Stimulated activated naive CD8-positive, alpha-beta T cell treated with anti-CD3 and anti-CD28 coated beads, Interleukin-15, amount 100 ng/mL, for 72 hours (primary cell): ENCODE data around the gene PCIF1.
A peak's percentile ranks its signal among the peaks of the same experiment; 100 is the strongest.
"Not testable (repeated sequence)": the region's sequence is repeated elsewhere in the genome, so short reads cannot be mapped to it uniquely, and the experiment has no call there.

ENCODE experiments used
- ATAC-seq: fragments of 150-1000 bp; cut with Tn5 transposase; 2 replicates; pipeline ENCODE4 v1.10.0; 2021; ENCODE audit warnings: mild to moderate bottlenecking, moderate library complexity
- DNase-seq, 2 donors: peaks; one replicate each; pipeline ENCODE4 v3.0.0; 2021 to 2022
- H3K27ac Mint-ChIP-seq, 2 donors: one replicate each; pipeline ENCODE4 v1.8.0; 2022; ENCODE audit warnings: mild to moderate bottlenecking in 2 of 2, mixed read lengths in 2 of 2, moderate library complexity in 2 of 2
- H3K27me3 Mint-ChIP-seq: one replicate; pipeline ENCODE4 v1.8.0; 2022; ENCODE audit warnings: mixed read lengths
- H3K4me1 Mint-ChIP-seq: one replicate; pipeline ENCODE4 v1.8.0; 2022; ENCODE audit warnings: mild to moderate bottlenecking, mixed read lengths
- H3K4me3 Mint-ChIP-seq, 2 donors: one replicate each; pipeline ENCODE4 v1.8.0; 2022; ENCODE audit warnings: mild to moderate bottlenecking in 2 of 2, mixed read lengths in 2 of 2, moderate library complexity in 1 of 2
- H3K9me3 Mint-ChIP-seq, 2 donors: one replicate each; pipeline ENCODE4 v1.8.0; 2022; ENCODE audit warnings: mixed read lengths in 2 of 2

The PCIF1 gene

GRCh38 chr20:45948261-45948733 lies 13.8 kb downstream of the PCIF1 start:
- Mint-ChIP-seq H3K9me3 (no peaks in the 10 kb centered on the region), H3K27ac (peak overlapping the region in 1 of 2 donors; percentile 3)

GRCh38 chr20:45948742-45949541 lies 14.5 kb downstream of the PCIF1 start:
- Mint-ChIP-seq H3K27ac (no peak overlapping the region), H3K4me3 (no peak overlapping the region), H3K27me3 (no peaks in the 10 kb centered on the region), H3K9me3 (no peaks in the 10 kb centered on the region), H3K4me1 (peaks cover 18% of the 10 kb centered on the region)
- ATAC-seq, result no peak
- DNase-seq, result no peak

More at GRCh38 chr20:45948261-45948733, 13.8 kb downstream of the PCIF1 start:
- Mint-ChIP-seq H3K4me3 (no peak overlapping the region), H3K27me3 (no peaks in the 10 kb centered on the region), H3K4me1 (peaks cover 24% of the 10 kb centered on the region)
- DNase-seq (no peak), ATAC-seq (no peak)

- Mint-ChIP-seq H3K27ac (peak overlapping the region in 1 of 2 donors; percentile 65), H3K27me3 (no peaks in the 10 kb centered on the region), H3K4me3 (no peak overlapping the region), H3K9me3 (no peaks in the 10 kb centered on the region), H3K4me1 (peaks cover 14% of the 10 kb centered on the region)
- no peak for DNase-seq
- no peak for ATAC-seq
Observed at GRCh38 chr20:45949542-45950329, 15.3 kb downstream of the PCIF1 start.

GRCh38 chr20:45950330-45950646 lies 15.8 kb downstream of the PCIF1 start:
- H3K4me1 Mint-ChIP-seq, result peaks cover 14% of the 10 kb centered on the region
- H3K27me3 Mint-ChIP-seq, result no peaks in the 10 kb centered on the region
- no peak for DNase-seq
- no peak overlapping the region for H3K27ac Mint-ChIP-seq
- H3K9me3 Mint-ChIP-seq, result no peaks in the 10 kb centered on the region
- no peak overlapping the region for H3K4me3 Mint-ChIP-seq
- ATAC-seq, result no peak

DNA sequence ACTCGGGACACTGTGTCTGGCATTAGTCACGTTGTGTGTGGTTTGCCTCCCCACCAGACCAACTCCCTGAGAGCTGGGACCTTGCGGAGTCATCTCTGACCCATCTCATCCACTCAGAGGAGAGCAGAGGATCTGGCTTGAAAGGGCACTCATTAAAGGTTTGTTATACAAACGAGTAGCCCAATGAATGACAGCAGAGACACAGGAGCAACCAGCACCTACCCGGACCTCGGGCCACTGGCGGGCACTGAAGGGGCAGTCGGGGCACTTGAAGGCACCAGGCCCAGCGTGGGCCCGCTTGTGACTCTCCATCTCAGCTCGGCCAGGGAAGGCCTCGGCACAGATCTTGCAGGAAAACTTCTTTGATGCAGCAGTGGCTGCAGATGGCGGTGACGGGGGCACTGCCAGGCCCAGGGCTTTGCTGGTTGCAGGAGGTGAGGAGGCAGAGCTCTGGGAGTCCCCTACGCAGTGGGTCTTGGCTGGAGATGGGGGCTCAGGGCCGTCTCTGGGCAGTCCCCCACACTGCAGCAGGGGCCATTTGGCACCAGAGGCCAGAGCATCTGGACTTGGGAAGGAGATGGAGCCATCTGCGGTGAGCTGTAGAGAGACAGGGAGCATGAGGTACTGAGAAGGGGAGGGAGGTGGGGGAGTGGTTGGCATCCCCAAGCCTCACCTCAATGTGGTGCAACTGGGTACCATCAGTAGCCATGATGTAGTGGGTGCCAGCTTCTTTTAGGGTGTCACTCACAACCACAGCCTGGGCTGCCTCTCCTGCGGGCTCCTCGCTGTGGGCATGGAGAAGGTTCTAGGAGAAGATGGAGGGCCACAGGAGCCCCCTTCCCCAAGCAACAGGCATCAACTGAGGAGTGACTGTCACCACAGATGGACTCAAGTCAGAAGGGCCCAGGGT lies 17.7 kb downstream of the PCIF1 start:
- Mint-ChIP-seq H3K9me3 (no peaks in the 10 kb centered on the region), H3K4me3 (no peak overlapping the region), H3K27ac (peak overlapping the region; percentile 40 to 96), H3K27me3 (no peaks in the 10 kb centered on the region), H3K4me1 (peaks cover 4% of the 10 kb centered on the region)
- no peak for DNase-seq
- ATAC-seq, result no peak

- Mint-ChIP-seq H3K9me3 (no peaks in the 10 kb centered on the region), H3K27me3 (no peaks in the 10 kb centered on the region), H3K4me3 (no peak overlapping the region), H3K27ac (peak overlapping the region in 1 of 2 donors; percentile 27), H3K4me1 (peaks cover 4% of the 10 kb centered on the region)
- no peak for ATAC-seq
- DNase-seq, result no peak
Observed at GRCh38 chr20:45952861-45953260, 18.4 kb downstream of the PCIF1 start.

GRCh38 chr20:45953672-45954071 lies 19.2 kb downstream of the PCIF1 start:
- Mint-ChIP-seq H3K9me3 (no peaks in the 10 kb centered on the region), H3K27me3 (no peaks in the 10 kb centered on the region), H3K27ac (peak overlapping the region in 1 of 2 donors; percentile 72), H3K4me1 (peaks cover 4% of the 10 kb centered on the region), H3K4me3 (no peak overlapping the region)
- DNase-seq (no peak), ATAC-seq (no peak)

- not testable (repeated sequence) for DNase-seq, H3K4me3 Mint-ChIP-seq, H3K9me3 Mint-ChIP-seq, ATAC-seq, H3K4me1 Mint-ChIP-seq, H3K27me3 Mint-ChIP-seq
- peak overlapping the region in 1 of 2 donors; percentile 93 for H3K27ac Mint-ChIP-seq
Observed at GRCh38 chr20:45956326-45956725, 21.8 kb downstream of the PCIF1 start.

DNA sequence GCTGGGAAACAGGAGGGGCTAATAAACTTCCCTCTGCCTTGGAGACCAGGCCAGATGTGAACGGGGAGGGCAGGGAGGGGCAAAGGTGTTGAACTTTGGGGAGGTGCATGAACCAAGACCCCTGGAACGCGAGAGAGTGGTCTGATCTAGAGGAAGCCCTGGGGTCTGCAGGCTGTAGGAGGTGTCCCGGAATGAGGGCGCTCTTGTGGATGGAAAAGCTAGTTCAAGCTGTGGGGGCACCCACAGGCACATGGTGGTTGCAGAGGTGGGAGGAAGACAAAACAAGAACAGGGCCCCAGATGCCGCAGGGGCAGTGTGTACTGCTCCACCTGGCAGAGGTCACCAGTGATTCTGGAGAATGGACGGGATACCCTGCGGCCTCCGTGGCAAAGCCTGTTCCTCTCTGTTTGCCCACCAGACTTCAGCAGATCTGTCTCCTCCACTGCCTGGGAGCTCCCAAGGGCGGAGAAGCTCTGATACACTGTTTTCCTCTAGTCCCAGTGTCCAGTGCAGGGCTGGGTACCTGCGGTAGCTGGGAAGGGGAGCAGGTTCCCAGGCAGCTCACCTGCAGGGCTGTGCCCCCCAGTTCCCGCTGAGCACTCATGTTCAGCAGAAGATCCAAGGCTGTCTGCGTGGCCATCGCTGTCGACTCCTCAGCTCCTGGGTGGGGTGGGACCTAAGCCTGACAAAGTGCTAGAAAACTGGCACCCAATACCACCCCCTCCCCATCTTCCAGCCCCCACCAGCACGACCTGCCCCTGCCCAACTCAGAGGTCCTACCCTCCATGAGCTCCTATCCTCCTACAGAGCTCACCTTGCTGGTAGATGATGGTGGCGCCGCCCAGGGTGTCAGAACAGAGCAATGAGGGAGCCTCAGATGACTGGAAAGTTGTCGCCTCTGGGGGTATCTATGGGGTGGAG lies 22.8 kb downstream of the PCIF1 start:
- H3K4me1 Mint-ChIP-seq, result no peaks in the 10 kb centered on the region
- H3K9me3 Mint-ChIP-seq, result no peaks in the 10 kb centered on the region
- ATAC-seq (peak; percentile 8), DNase-seq (no peak)
- H3K4me3 Mint-ChIP-seq, result no peak overlapping the region
- H3K27me3 Mint-ChIP-seq, result no peaks in the 10 kb centered on the region
- peak overlapping the region in 1 of 2 donors; percentile 56 for H3K27ac Mint-ChIP-seq

GRCh38 chr20:45958593-45958992 lies 24.1 kb downstream of the PCIF1 start:
- Mint-ChIP-seq H3K4me1 (no peaks in the 10 kb centered on the region), H3K27me3 (no peaks in the 10 kb centered on the region), H3K4me3 (no peak overlapping the region), H3K27ac (peak overlapping the region; percentile 65 to 67), H3K9me3 (no peaks in the 10 kb centered on the region)
- DNase-seq (no peak), ATAC-seq (no peak)

GRCh38 chr20:45959126-45959525 lies 24.6 kb downstream of the PCIF1 start:
- Mint-ChIP-seq H3K4me1 (no peaks in the 10 kb centered on the region), H3K27ac (peak overlapping the region in 1 of 2 donors; percentile 80), H3K4me3 (no peak overlapping the region), H3K9me3 (no peaks in the 10 kb centered on the region), H3K27me3 (no peaks in the 10 kb centered on the region)
- ATAC-seq, result no peak
- DNase-seq, result no peak

DNA sequence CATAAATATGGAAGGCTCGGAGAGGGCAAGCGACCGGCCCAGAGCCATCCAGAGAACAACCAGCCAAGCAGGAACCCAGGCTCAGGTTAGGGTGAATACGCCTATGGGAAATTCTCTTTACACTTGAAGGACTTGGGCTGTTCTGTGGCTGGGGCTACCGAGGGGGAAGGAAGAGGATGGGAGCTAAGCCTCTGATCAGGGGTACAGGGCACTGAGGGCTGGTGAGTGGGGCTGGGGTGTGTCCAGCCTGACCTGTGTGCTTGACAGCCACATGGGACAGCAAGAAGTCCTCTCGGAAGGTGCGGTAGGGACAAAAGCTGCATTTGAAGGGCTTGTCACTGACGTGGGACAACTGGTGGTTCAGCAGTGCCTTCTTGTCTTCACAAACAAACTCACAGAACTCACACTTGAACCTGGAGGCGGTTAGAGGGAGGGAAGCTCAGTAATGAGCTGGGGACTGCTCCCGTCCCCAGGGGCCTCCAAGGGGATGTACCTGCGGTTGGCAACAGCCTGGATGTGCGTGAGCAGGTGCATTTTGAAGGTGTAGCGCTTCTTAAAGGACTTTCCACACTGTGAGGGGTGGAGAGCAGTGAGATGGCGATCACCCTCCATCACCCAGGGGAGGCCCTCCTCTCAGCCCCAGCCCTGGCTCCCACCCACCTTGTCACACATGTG lies 25.6 kb downstream of the PCIF1 start:
- Mint-ChIP-seq H3K27ac (peak overlapping the region; percentile 84 to 92), H3K27me3 (no peaks in the 10 kb centered on the region), H3K9me3 (no peaks in the 10 kb centered on the region), H3K4me1 (no peaks in the 10 kb centered on the region), H3K4me3 (no peak overlapping the region)
- DNase-seq, result no peak
- ATAC-seq, result no peak

DNA sequence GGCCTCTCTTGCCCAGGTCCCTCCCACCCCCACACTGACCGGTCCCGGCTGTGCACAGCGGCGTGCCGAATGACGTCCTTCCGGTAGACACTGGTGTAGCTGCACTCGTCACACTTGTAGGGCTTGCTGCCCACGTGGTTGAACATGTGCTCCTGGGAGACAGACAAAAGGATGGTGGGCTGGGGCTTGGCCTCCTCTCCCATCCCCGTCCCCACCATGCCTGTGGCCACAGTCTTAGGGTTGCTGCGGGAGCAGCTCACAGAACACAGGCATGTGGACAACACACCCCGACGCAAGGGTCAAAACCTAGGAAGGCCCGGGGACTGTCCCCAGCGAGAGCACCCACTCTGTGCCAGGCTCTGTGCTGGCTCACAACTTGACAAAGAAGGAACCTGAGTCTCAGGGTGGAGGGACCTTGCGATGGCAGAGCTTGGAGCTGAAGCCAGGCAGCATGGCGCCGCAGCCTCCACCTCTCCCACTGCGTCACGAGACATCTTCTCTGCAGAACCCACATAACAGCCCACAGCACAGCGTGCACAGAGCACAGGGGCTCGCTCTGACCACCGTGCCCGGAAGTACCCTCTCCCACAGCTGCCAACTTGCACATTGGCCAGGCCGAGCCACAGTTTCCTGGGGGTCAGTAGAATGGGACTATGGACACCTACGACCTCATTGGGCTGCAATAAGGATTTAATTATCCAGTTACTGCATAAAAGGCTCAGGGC lies 27.7 kb downstream of the PCIF1 start:
- Mint-ChIP-seq H3K4me1 (peaks cover 5% of the 10 kb centered on the region), H3K9me3 (no peaks in the 10 kb centered on the region), H3K27ac (no peak overlapping the region), H3K4me3 (no peak overlapping the region), H3K27me3 (no peaks in the 10 kb centered on the region)
- DNase-seq (no peak), ATAC-seq (no peak)
